ENCODE measurements around the gene HCFC1.
"Not testable (repeated sequence)": the region's sequence is repeated elsewhere in the genome, so short reads cannot be mapped to it uniquely, and the experiment has no call there.

Gene HCFC1

DNA sequence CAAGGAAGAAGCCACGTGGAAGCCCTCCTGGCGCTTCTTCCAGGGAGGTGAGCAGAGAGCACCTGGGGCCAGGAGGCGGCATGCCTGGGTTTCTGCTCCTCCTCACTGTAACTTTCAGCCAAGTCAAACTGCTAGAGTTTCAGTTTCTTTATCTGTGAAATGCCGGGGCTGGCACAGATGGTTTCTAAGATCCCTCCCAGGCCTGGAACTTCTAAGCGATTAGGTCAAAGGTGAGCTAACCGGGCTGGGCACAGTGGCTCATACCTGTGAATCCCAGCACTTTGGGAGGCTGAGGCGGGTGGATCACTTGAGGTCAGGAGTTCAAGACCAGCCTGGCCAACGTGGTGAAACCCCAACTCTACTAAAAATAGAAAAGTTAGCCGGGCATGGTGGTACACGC is 8.8 kb upstream of the HCFC1 start:
- FAIRE-seq: peak; percentile 97
- DNase-seq (ENCODE audit: extremely low spot score, insufficient read length, low read depth): not testable (repeated sequence)

DNA sequence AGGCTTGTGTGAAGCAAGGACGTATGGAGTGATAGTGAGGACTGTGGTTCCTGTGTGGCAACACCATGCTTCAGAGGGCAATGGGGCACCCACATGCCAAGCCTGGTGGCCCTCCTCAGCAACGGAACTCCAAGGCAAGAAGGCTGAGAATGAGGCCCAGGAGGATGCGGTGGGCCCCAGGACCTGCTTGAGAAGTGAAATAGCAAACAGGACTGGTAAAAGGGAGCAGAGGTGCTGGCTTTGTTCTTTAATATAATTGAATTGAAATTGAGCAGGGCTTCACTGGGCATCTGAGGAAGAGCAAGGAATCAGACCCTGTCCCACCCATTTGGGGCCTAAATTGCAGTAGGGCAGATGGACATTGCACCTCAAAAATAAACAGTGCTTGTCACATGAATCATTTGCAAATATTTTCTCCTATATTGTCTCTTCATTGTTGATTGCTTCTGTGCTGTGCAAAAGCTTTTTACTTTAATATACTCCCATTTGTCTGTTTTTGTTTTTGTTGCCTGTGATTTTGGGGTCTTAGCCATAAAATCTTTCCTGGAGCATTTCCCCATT is 3.2 kb upstream of the HCFC1 start:
- DNase-seq (ENCODE audit: extremely low spot score, insufficient read length, low read depth) (no peak), FAIRE-seq (peak; percentile 59)

DNA sequence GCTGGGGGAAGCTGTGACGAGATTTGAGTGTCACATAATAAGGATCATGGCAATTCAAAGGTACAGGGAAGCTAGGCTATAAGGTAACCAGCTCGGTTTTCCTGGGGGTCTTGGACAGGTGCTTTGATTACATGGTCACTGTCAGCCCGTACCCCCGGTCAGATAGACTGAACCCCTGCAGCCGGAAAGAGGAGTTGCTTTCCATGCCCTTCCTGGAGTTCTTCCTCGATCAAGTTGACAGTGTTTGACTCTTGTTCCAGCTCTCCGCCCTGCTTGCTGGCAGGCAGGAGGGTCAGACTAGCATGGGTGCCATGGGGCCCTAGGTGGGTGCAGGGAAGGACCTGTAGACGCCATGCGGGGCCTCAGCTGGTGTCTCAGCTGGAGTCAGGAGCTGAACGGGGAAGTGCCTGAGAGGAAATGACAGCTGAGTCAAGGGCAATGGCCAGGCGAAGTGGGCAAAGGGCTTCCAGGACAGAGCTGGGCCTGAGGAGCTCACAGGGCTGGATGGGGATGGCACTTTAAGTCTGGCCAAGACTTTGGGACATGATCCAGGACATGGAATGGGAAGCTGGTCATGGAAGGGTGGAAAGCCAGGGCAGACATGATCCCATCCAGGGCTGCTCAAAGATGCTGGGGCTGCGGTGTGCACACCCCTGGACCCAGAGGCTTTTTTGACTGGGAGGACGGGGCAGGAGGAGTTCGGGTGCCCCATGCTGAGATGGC is 2.5 kb upstream of the HCFC1 start:
- DNase-seq (ENCODE audit: extremely low spot score, insufficient read length, low read depth): no peak
- peak; percentile 48 for FAIRE-seq

DNA sequence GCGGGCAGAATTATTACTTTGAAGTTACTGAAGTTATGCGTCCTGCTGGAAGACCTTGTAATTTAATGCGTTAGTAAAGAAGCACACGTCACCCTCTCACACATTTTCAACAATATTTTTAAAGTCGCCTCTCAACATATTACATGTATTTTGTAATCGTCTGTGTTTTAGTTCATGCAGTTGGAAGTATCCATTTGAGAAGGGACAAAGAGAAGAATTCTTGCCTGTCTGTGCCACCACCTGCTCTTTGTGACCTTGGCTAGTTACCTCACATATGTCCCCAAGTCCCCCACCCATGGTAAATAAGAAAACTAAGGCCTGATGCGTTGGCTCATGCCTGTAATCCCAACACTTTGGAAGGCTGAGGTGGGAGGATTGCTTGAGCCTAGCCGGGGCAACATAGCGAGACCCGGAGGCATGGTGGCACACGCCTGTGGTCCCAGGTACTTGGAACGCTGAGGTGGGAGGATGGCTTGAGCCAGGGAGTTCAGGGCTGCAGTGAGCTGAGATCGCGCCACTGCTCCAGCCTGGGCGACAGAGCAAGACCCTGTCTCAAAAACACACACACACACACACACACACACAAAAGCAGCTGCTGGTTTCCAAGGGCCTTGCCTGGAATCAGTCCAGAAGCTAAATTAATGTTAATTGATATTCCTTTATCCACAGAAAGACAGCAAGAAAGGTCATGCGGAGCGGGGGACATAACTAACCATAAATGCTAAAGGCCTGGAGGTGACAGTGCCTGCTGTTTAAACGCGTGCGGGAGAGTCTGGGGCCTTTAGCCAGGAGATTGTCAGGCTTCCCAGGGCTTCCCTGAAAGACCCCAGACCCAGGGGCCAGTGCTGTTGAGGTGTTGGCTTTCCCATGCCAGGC is 1.7 kb upstream of the HCFC1 start:
- DNase-seq (ENCODE audit: extremely low spot score, insufficient read length, low read depth) (no peak), FAIRE-seq (no peak)

DNA sequence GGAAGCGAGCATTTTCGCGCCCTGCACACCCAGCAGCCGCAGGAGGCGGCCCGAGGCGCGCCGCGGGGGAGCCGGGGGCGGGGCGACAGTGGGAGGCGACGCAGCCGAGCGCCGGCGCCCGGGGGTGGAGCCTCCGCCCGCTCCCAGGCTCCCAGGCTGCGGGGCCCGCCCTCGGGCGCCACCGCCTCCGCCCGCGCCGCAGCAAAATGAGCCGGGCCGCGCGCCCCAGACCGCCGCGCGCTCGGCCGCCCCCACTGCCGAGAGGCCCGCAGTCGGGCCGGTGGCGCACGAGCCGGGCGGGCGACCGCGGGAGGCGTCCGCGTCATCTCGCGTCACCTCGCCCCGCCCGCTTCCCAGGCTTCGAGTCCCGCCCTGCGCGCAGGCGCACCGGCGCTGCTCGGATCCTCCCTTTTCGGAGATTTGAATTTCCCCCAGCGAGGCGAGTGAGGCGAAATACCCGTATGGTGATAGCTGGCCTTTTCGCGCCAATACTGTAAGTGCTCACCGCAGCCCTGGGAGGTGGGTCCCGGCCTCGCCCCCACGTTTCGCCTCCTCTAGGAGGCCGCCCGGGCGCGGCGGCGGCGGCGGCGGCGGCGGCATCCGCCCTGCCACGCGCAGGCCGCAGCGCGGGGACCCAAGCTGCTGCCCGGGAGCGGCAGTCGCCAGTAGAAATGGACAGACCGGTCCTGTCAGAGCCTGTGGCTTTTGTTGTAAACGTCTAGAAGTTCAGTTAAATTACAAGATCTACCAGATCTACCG is 929 bp upstream of the HCFC1 start, which contains the start of gene TMEM187:
TSS of gene TMEM187 (plus strand) at position 387 of the 759 bp plus-strand sequence. CDS start 9,309 bp downstream, outside the sequence.
- FAIRE-seq: no peak
- DNase-seq (ENCODE audit: extremely low spot score, insufficient read length, low read depth): peak; percentile 69

DNA sequence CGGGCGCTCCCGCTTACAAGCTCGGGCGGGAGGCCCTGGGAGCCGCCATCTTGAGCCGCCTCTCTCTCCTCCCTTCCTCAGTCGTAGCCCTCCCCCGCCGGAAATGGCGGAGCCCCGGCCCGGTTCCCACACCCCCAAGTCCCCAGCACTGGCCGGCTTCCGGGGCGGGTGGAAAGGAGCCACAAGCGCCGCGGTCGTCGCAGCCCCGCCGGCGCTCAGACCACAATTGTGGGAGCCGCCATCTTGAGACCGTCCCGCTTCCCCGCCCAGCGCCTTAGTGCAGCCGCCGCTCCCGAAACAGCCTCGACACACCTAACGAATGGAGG is 531 bp downstream of the HCFC1 start:
- peak; percentile 33 for DNase-seq (ENCODE audit: extremely low spot score, insufficient read length, low read depth)
- no peak for FAIRE-seq

DNA sequence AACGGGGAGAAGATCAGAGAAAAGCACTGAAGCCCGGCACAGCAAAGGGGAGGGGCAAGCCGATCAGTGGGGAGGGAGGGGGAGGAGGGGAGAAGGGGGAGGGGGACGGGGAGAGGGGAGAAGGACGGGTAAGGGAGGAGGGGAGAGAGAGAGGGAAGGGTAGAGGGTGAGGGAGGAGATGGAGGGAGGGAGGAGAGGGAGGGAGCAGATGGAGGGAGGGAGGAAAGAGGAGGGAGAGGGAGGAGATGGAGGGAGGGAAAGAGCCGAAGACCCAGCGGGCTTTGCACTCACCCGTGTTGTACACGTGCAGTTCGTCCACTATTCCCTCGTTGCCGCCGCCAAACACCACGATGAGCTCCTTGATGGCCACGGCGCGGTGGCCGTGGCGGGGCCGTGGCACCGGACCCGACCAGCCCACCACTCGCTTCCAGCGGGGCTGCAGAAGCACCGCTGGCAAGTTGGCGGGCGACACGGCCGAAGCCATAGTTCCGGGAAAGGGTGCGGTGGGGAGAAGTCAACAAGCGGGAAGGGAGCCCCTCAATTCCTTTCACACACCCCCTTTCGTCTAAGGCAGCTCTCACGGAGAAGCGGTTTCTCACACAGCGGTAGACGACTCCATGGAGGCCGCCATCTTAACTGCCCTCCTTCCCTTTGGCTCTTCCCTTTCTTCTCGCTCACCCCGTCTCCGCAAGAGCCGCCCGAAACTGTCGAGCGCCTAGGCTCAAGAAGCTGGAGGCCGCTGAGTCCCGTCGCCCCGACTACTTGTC is 1.1 kb downstream of the HCFC1 start:
- no peak for DNase-seq (ENCODE audit: extremely low spot score, insufficient read length, low read depth)
- FAIRE-seq: no peak

DNA sequence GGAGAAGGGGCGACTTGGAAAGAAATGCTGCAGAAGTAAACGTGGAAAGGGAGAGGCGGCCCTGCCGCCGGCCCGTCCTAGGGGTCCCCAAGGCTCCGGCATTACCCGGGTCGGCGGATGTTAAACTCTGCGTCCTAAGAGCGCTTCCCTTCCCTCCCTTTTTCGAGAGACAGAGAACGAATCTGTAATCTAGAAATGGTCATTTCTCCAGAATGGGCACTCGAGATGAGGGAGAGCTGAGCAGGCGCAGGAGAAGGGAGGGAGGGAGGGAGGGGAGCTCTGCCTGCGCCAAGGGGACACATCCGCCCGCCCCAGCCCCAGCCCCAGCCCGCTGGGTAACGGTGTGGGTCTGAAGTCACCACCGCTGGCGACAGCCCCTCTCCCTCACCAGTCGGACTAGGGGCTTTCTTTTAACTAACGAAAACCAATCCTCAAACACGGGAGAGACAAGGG is 1.7 kb downstream of the HCFC1 start:
- FAIRE-seq (no peak), DNase-seq (ENCODE audit: extremely low spot score, insufficient read length, low read depth) (no peak)

DNA sequence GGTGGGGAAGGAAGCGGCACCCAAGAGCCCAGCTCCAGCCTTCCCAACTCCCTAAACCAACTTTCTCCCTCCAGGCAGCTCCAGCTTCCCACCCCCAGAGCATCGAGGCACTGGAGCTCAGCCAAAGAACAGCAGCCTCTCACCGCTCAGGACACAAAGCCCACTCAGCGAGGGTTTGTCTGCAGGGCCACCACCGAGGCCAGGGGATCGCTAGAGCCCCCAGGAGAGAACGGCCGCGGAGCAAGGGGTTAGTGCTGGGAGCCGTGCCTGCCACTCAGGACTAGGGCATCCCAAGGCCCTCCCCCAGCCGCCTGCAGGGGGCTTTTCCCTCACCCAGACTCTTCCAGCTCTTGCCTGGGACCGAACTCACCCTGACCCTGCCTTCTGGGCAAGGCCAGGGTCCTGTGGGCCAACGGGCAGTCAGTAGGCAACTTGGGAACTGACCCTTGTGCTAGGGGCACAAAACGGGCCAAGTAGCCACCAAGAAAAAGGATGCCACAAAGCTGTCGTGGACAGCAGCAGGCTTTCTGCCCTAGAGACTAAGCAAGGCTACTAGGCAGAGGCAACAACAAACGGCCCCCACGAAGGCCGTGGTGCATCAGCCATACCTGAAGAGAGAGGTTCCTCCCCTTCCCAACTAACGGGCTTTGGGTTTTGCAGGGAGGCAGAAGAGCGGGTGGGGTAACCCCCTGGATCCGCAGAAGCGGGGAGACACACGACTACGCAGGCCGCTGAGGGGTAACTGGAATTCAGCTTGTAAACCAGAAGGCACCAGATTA is 2.3 kb downstream of the HCFC1 start:
- no peak for DNase-seq (ENCODE audit: extremely low spot score, insufficient read length, low read depth)

DNA sequence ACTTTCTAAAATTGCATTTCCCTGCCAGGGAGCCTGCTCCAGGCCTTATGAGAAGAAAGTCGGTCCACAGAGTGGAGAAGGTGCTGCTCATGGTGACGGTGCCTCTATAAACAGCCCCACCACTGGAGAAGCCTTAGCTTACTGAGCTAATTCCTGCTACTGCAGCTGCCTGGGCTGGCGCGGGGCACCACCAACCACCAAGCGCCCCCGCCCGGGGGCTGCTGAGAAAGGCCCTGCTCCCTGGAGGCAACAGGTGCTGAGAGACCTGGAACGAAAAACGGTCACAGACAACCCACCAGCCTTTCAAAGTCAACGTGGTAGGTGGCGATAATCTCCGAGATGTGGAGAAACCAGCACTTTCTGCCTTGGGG is 2.9 kb downstream of the HCFC1 start:
- DNase-seq (ENCODE audit: extremely low spot score, insufficient read length, low read depth): no peak
- peak; percentile 94 for FAIRE-seq

More for the DNA sequence above, 2.3 kb downstream of the HCFC1 start:
- FAIRE-seq: no peak

DNA sequence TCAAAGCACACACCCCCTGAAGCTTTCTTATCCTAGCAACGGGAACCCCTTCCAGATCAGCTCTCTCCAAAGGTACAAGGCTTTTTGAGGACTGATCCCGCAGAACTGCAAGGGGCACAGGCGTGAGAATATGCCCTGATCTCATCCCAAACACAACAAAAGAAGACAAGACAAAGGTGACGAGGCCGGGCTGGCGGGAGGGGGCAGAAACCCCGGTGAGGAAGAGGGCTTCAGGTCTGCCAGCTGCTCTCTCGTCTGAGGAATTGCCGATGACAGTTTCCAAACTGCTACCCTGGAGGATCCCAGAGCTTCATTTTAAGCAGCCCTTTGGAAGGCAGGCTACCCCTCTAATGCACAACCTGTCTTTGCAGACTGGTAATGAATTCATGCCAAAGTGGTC is 3.4 kb downstream of the HCFC1 start:
- FAIRE-seq (no peak), DNase-seq (ENCODE audit: extremely low spot score, insufficient read length, low read depth) (no peak)

DNA sequence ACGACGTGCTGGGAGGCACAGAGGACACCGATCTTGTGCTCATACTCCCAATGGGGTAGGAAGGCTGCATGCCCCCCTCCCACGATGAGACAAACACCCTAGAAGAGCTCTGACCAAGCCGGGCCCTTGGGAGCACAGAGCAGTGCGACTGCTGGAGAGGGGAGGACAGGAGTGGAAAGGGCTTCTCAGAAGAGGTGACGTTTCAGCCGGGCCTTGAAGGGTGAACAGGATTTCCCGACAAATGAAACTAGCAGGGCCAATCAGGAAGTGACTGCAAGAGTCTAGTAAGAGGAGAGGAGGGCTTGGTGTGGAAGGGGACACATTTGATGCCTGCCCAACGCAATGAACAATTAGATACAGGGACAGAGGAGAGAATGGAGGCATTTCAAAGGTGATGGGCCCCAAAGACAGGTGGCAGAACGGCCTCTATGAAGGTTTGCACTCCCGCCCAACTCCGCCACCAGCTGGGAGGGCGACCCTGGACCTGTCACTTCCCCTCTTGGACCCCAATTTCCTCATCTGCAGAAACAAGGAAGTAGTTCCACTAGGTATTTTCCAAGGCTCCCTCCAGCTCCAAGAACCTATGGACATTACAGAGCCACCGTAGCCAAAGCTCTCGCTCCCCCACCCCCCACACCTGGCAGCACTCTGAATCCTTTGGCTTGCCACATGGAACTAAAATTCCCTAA is 3.9 kb downstream of the HCFC1 start:
- DNase-seq (ENCODE audit: extremely low spot score, insufficient read length, low read depth): no peak
- peak; percentile 94 for FAIRE-seq

DNA sequence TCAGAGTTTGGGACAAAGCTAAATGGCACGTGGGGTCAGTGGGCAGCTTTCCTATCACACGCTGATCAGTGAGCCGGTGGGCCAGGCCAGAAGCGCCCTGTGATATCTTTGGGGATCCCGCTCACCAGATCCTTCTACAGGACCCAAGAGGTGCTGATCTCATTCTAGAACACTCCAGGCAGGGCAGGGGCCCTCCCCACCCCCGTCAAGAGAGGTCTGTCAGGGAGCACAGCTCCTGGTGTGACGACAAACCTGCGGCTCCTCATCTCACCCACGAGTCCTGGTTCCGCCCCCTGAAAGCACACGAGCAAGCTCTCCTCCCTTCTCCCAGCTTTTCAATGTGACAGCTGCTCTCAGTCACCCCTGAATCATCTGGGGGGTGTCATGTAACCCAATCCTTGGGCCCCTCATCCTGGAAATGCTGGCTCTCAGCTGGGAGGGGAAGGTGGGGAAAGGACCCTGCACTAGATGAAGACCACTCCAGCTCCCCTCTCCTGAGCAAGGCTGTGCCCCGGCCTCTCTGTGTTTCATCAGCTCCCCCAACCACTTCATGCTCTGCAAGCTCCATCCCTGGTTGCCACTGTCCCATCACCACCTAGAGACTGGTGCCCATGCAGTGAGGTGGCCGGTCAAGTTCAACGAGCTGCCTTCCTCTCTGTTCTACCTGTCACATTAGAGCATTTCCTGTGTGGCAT is 4.6 kb downstream of the HCFC1 start:
- no peak for FAIRE-seq

DNA sequence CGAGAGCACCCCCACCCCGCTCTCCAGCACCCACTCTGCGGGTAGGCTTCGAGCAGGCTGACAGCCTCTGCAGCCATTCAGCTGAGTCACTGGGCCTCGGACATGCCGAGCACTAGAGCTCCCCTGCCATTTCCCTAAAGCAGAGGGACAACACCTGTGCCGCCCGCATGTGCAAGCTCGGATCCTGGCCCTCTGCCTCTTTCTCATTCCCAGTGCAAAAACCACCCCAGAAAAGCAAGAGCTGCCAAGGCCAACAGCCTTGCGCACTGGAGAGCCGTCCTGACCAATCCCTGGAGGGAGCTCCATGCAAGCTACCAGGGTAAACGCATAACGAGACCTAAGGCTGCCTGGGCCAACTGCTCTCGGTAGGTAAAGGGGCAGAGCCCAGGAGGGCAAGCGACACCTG is 5.3 kb downstream of the HCFC1 start:
- no peak for FAIRE-seq
- DNase-seq (ENCODE audit: extremely low spot score, insufficient read length, low read depth): no peak

More for the DNA sequence above, 4.6 kb downstream of the HCFC1 start:
- DNase-seq (ENCODE audit: extremely low spot score, insufficient read length, low read depth): no peak

DNA sequence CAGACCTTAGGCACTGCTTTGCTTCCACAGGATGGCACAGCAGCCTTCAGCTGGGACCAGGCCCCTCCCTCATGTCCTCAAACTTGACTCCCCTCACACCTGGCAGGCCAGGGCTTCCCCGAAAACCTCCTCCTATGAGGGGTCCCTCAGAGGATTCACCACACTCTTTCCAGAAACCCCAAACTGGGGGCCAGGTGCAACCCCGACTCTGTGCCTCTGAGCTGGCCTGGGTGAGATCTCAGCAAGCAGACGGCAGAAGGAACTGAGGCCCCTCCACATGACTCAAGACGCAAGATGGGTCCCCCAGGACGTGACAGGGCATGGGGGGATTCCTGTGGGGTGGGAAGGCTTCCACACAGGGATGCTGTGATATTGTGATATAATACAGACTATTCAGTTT is 6.2 kb downstream of the HCFC1 start:
- DNase-seq (ENCODE audit: extremely low spot score, insufficient read length, low read depth): no peak
- no peak for FAIRE-seq

DNA sequence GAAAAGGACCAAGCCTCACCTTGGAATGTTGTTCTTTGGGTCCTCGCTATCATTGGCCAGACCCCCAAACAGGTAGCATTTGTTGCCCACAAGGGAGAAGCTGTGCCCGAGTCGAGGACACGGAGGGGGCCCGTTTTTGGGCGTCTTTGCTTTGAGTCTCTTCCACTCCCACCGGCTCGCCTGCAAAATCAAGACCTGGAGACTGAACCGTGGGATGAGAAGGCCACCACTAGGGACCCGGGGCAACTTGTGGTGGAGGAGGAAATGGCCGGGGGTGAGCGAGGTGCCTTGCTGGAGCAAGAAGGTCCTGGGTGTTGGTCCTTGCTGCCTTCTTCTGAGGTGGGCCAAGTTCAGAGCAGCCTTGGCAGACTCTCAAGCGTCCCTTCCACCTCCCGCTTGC is 7.5 kb downstream of the HCFC1 start:
- DNase-seq (ENCODE audit: extremely low spot score, insufficient read length, low read depth) (no peak), FAIRE-seq (no peak)

DNA sequence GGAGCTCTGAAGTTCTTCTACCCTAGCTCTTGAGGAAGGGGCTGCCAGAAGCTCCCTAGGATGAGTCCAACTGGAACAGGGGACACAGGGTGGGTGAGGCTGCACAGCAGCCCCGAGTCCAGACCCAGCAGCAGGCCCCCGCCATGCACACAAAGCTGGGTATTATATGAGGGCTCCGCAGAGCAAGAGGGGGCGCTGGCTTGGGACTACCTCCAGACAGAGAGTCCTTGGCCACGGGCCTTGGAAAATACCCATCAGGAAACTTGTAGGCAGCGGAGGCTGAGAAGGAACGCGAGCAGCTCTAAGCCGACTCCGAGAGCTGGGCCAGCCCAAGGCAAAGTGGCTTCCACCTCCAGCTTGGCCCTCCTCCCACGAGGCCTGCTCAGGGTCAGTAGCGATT is 8.1 kb downstream of the HCFC1 start:
- no peak for DNase-seq (ENCODE audit: extremely low spot score, insufficient read length, low read depth)
- no peak for FAIRE-seq

DNA sequence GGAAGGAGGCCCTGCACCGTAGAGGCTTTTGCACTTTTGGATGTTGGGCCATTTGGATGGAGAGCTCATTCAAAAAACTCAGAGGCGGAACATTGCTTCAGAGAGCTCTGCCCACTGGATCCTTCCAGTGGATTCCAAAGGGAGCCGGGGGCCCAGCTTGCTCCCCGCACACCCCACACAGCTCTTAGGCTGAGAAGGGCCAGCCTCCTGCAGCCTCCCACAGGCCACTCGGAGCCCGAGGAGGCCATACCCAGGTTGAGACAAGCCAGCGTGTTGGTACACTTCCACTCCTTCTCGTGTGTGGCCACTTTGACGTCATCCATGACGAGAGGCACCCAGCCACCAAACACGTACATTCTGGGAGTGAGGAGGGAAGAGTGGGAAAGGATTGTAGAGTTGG is 10.3 kb downstream of the HCFC1 start:
- FAIRE-seq (no peak), DNase-seq (ENCODE audit: extremely low spot score, insufficient read length, low read depth) (no peak)

Measured in GM18507 (cell line).